ENCODE data around the gene PTGIR.
"Not testable (repeated sequence)": the region's sequence is repeated elsewhere in the genome, so short reads cannot be mapped to it uniquely, and the experiment has no call there.

PTGIR gene

GRCh38 chr19:46630586-46631205 is 5.8 kb upstream of the PTGIR start:
- no peak overlapping the region for H3K27ac Mint-ChIP-seq
- H3K36me3 Mint-ChIP-seq (ENCODE audit: low read depth), result peaks cover 9% of the 10 kb centered on the region
- H3K27me3 Mint-ChIP-seq, result peaks cover 3% of the 10 kb centered on the region
- no peaks in the 10 kb centered on the region for H3K9me3 Mint-ChIP-seq
- H3K4me3 Mint-ChIP-seq, result no peak overlapping the region
- no peak for ATAC-seq
- no peak for DNase-seq
- H3K4me1 Mint-ChIP-seq, result peaks cover 37% of the 10 kb centered on the region

- Mint-ChIP-seq H3K27me3 (peaks cover 3% of the 10 kb centered on the region), H3K36me3 (ENCODE audit: low read depth) (peaks cover 12% of the 10 kb centered on the region), H3K27ac (no peak overlapping the region), H3K4me1 (peaks cover 43% of the 10 kb centered on the region), H3K4me3 (no peak overlapping the region), H3K9me3 (no peaks in the 10 kb centered on the region)
- no peak for DNase-seq
- ATAC-seq, result no peak
Measured at GRCh38 chr19:46629546-46630025, 4.7 kb upstream of the PTGIR start.

GRCh38 chr19:46628970-46629369 is 4.1 kb upstream of the PTGIR start:
- Mint-ChIP-seq H3K4me1 (peaks cover 44% of the 10 kb centered on the region), H3K36me3 (ENCODE audit: low read depth) (peaks cover 15% of the 10 kb centered on the region), H3K27ac (peak overlapping the region; percentile 52)
- ATAC-seq, H3K9me3 Mint-ChIP-seq, H3K27me3 Mint-ChIP-seq, DNase-seq, H3K4me3 Mint-ChIP-seq: not testable (repeated sequence)

GRCh38 chr19:46626446-46626845 is 1.6 kb upstream of the PTGIR start:
- Mint-ChIP-seq H3K27me3 (no peaks in the 10 kb centered on the region), H3K9me3 (no peaks in the 10 kb centered on the region), H3K4me1 (peaks cover 47% of the 10 kb centered on the region), H3K4me3 (no peak overlapping the region), H3K36me3 (ENCODE audit: low read depth) (peaks cover 21% of the 10 kb centered on the region), H3K27ac (no peak overlapping the region)
- no peak for ATAC-seq
- no peak for DNase-seq

- DNase-seq, result no peak
Measured at GRCh38 chr19:46625731-46626130, 842 bp upstream of the PTGIR start.

GRCh38 chr19:46623915-46624502 is 880 bp downstream of the PTGIR start:
- H3K27ac Mint-ChIP-seq, result peak overlapping the region; percentile 98
- no peak for DNase-seq
- H3K27me3 Mint-ChIP-seq, result no peaks in the 10 kb centered on the region
- H3K36me3 Mint-ChIP-seq (ENCODE audit: low read depth), result peaks cover 24% of the 10 kb centered on the region
- no peaks in the 10 kb centered on the region for H3K9me3 Mint-ChIP-seq
- ATAC-seq, result no peak
- peaks cover 70% of the 10 kb centered on the region for H3K4me1 Mint-ChIP-seq
- H3K4me3 Mint-ChIP-seq, result peak overlapping the region; percentile 98

More at GRCh38 chr19:46625731-46626130, 842 bp upstream of the PTGIR start:
- Mint-ChIP-seq H3K9me3 (no peaks in the 10 kb centered on the region), H3K27me3 (no peaks in the 10 kb centered on the region), H3K36me3 (ENCODE audit: low read depth) (peaks cover 23% of the 10 kb centered on the region), H3K4me1 (peaks cover 54% of the 10 kb centered on the region), H3K27ac (peak overlapping the region; percentile 98), H3K4me3 (no peak overlapping the region)
- ATAC-seq, result no peak

GRCh38 chr19:46622118-46622446 is 2.8 kb downstream of the PTGIR start:
- peaks cover 26% of the 10 kb centered on the region for H3K36me3 Mint-ChIP-seq (ENCODE audit: low read depth)
- ATAC-seq (no peak), DNase-seq (no peak)
- H3K27me3 Mint-ChIP-seq, result no peaks in the 10 kb centered on the region
- H3K4me1 Mint-ChIP-seq, result peaks cover 81% of the 10 kb centered on the region
- peak overlapping the region; percentile 87 for H3K4me3 Mint-ChIP-seq
- H3K9me3 Mint-ChIP-seq, result no peaks in the 10 kb centered on the region
- peak overlapping the region; percentile 99 for H3K27ac Mint-ChIP-seq

GRCh38 chr19:46621191-46622117 is 3.4 kb downstream of the PTGIR start:
- peak overlapping the region; percentile 99 for H3K27ac Mint-ChIP-seq
- H3K9me3 Mint-ChIP-seq, result no peaks in the 10 kb centered on the region
- no peaks in the 10 kb centered on the region for H3K27me3 Mint-ChIP-seq
- peak overlapping the region; percentile 87 for H3K4me3 Mint-ChIP-seq
- ATAC-seq (no peak), DNase-seq (no peak)
- H3K4me1 Mint-ChIP-seq, result peaks cover 84% of the 10 kb centered on the region
- peaks cover 30% of the 10 kb centered on the region for H3K36me3 Mint-ChIP-seq (ENCODE audit: low read depth)

- Mint-ChIP-seq H3K9me3 (no peaks in the 10 kb centered on the region), H3K27ac (peak overlapping the region; percentile 99), H3K36me3 (ENCODE audit: low read depth) (peaks cover 30% of the 10 kb centered on the region), H3K27me3 (no peaks in the 10 kb centered on the region), H3K4me3 (peak overlapping the region; percentile 87), H3K4me1 (peaks cover 87% of the 10 kb centered on the region)
- ATAC-seq (no peak), DNase-seq (no peak)
Measured at GRCh38 chr19:46620716-46621115, 4.2 kb downstream of the PTGIR start.

- DNase-seq (no peak), ATAC-seq (no peak)
- H3K9me3 Mint-ChIP-seq, result no peaks in the 10 kb centered on the region
- H3K4me1 Mint-ChIP-seq, result peaks cover 87% of the 10 kb centered on the region
- peaks cover 30% of the 10 kb centered on the region for H3K36me3 Mint-ChIP-seq (ENCODE audit: low read depth)
- H3K27me3 Mint-ChIP-seq, result no peaks in the 10 kb centered on the region
- peak overlapping the region; percentile 99 for H3K27ac Mint-ChIP-seq
- peak overlapping the region; percentile 87 for H3K4me3 Mint-ChIP-seq
Measured at GRCh38 chr19:46620267-46620666, 4.6 kb downstream of the PTGIR start.

GRCh38 chr19:46618670-46619231 is 6.1 kb downstream of the PTGIR start:
- Mint-ChIP-seq H3K27ac (peak overlapping the region; percentile 99), H3K4me1 (peaks cover 92% of the 10 kb centered on the region), H3K4me3 (peak overlapping the region; percentile 87), H3K27me3 (no peaks in the 10 kb centered on the region), H3K9me3 (no peaks in the 10 kb centered on the region), H3K36me3 (ENCODE audit: low read depth) (peaks cover 24% of the 10 kb centered on the region)
- no peak for ATAC-seq
- no peak for DNase-seq

- Mint-ChIP-seq H3K27ac (peak overlapping the region; percentile 99), H3K27me3 (no peaks in the 10 kb centered on the region), H3K4me3 (peak overlapping the region; percentile 79), H3K9me3 (no peaks in the 10 kb centered on the region), H3K4me1 (peaks cover 94% of the 10 kb centered on the region), H3K36me3 (ENCODE audit: low read depth) (peaks cover 22% of the 10 kb centered on the region)
- DNase-seq, result no peak
- ATAC-seq, result no peak
Measured at GRCh38 chr19:46617601-46618000, 7.3 kb downstream of the PTGIR start.

GRCh38 chr19:46616631-46617322 is 8.1 kb downstream of the PTGIR start:
- Mint-ChIP-seq H3K27ac (peak overlapping the region; percentile 99), H3K4me3 (peak overlapping the region; percentile 79), H3K9me3 (no peaks in the 10 kb centered on the region), H3K36me3 (ENCODE audit: low read depth) (peaks cover 15% of the 10 kb centered on the region), H3K4me1 (peaks cover 94% of the 10 kb centered on the region), H3K27me3 (no peaks in the 10 kb centered on the region)
- DNase-seq (peak; percentile 87), ATAC-seq (peak; percentile 26)

- H3K4me1 Mint-ChIP-seq, result peaks cover 94% of the 10 kb centered on the region
- peak overlapping the region; percentile 79 for H3K4me3 Mint-ChIP-seq
- peaks cover 15% of the 10 kb centered on the region for H3K36me3 Mint-ChIP-seq (ENCODE audit: low read depth)
- peak overlapping the region; percentile 99 for H3K27ac Mint-ChIP-seq
- H3K9me3 Mint-ChIP-seq, result no peaks in the 10 kb centered on the region
- H3K27me3 Mint-ChIP-seq, result no peaks in the 10 kb centered on the region
- DNase-seq (no peak), ATAC-seq (no peak)
Measured at GRCh38 chr19:46615966-46616365, 8.9 kb downstream of the PTGIR start.

Measured in activated naive CD8-positive, alpha-beta T cell treated with anti-CD3 and anti-CD28 coated beads, Interleukin-2, amount 50 U/mL, for 24 hours (primary cell).